ENCODE measurements around the gene PIK3R4. TPM values are rescaled to one million over a fixed set of nuclear protein-coding genes. Genes with fewer than 3 reads are reported as not detected.

The PIK3R4 gene
- polyA plus RNA-seq, 3 donors from 2014 or later = 8.3 to 26.3 (median 26.0) TPM

- H3K27ac Mint-ChIP-seq = no peak overlapping the region
- no peak overlapping the region for H3K4me3 Mint-ChIP-seq
These were observed 86.7 kb downstream of the PIK3R4 start for GRCh38 chr3:130659911-130660310.

GRCh38 chr3:130658678-130659077 is 88.0 kb downstream of the PIK3R4 start:
- Mint-ChIP-seq H3K4me1 (no peaks in the 10 kb centered on the region), H3K36me3 (peaks cover 4 to 12% (median 8%) of the 10 kb centered on the region in 3 donors), H3K27ac (no peak overlapping the region), H3K4me3 (no peak overlapping the region), H3K27me3 (ENCODE audit: low read depth in 3 of 3) (no peaks in the 10 kb centered on the region), H3K9me3 (no peaks in the 10 kb centered on the region)
- DNase-seq = no peak

More at GRCh38 chr3:130659911-130660310, 86.7 kb downstream of the PIK3R4 start:
- H3K9me3 Mint-ChIP-seq = no peaks in the 10 kb centered on the region
- H3K4me1 Mint-ChIP-seq = peaks cover 0 to 1% of the 10 kb centered on the region in 2 donors
- no peak for DNase-seq
- peaks cover 4 to 9% (median 8%) of the 10 kb centered on the region in 3 donors for H3K36me3 Mint-ChIP-seq
- no peaks in the 10 kb centered on the region for H3K27me3 Mint-ChIP-seq (ENCODE audit: low read depth in 3 of 3)

- no peak for DNase-seq
- no peaks in the 10 kb centered on the region for H3K27me3 Mint-ChIP-seq (ENCODE audit: low read depth in 3 of 3)
- no peaks in the 10 kb centered on the region for H3K9me3 Mint-ChIP-seq
- H3K4me3 Mint-ChIP-seq = no peak overlapping the region
- peaks cover 0 to 6% (median 3%) of the 10 kb centered on the region in 3 donors for H3K36me3 Mint-ChIP-seq
- no peaks in the 10 kb centered on the region for H3K4me1 Mint-ChIP-seq
- H3K27ac Mint-ChIP-seq = no peak overlapping the region
These were observed 90.0 kb downstream of the PIK3R4 start for GRCh38 chr3:130656627-130657026.

GRCh38 chr3:130654921-130655320 is 91.7 kb downstream of the PIK3R4 start:
- DNase-seq = no peak
- Mint-ChIP-seq H3K4me1 (no peaks in the 10 kb centered on the region), H3K4me3 (no peak overlapping the region), H3K27me3 (ENCODE audit: low read depth in 3 of 3) (no peaks in the 10 kb centered on the region), H3K27ac (no peak overlapping the region), H3K36me3 (peaks cover 0 to 4% (median 3%) of the 10 kb centered on the region in 3 donors), H3K9me3 (no peaks in the 10 kb centered on the region)

- Mint-ChIP-seq H3K36me3 (peaks cover 0 to 4% (median 3%) of the 10 kb centered on the region in 3 donors), H3K27ac (no peak overlapping the region)
These were observed 92.5 kb downstream of the PIK3R4 start for GRCh38 chr3:130654091-130654490.

GRCh38 chr3:130649061-130649654 is 97.5 kb downstream of the PIK3R4 start:
- Mint-ChIP-seq H3K27me3 (ENCODE audit: low read depth in 3 of 3) (peaks cover 0 to 7% (median 2%) of the 10 kb centered on the region in 3 donors), H3K4me3 (no peak overlapping the region), H3K36me3 (no peaks in the 10 kb centered on the region), H3K4me1 (no peaks in the 10 kb centered on the region), H3K9me3 (no peaks in the 10 kb centered on the region), H3K27ac (no peak overlapping the region)
- no peak for DNase-seq

More at GRCh38 chr3:130654091-130654490, 92.5 kb downstream of the PIK3R4 start:
- H3K9me3 Mint-ChIP-seq = no peaks in the 10 kb centered on the region
- H3K4me3 Mint-ChIP-seq = no peak overlapping the region
- no peaks in the 10 kb centered on the region for H3K27me3 Mint-ChIP-seq (ENCODE audit: low read depth in 3 of 3)
- DNase-seq = no peak
- H3K4me1 Mint-ChIP-seq = no peaks in the 10 kb centered on the region

GRCh38 chr3:130648293-130648692 is 98.3 kb downstream of the PIK3R4 start:
- DNase-seq = no peak
- Mint-ChIP-seq H3K4me1 (no peaks in the 10 kb centered on the region), H3K36me3 (no peaks in the 10 kb centered on the region), H3K9me3 (no peaks in the 10 kb centered on the region), H3K4me3 (no peak overlapping the region), H3K27me3 (ENCODE audit: low read depth in 3 of 3) (peaks cover 0 to 7% (median 2%) of the 10 kb centered on the region in 3 donors), H3K27ac (no peak overlapping the region)

- no peaks in the 10 kb centered on the region for H3K9me3 Mint-ChIP-seq
These were observed 101.4 kb downstream of the PIK3R4 start for GRCh38 chr3:130645261-130645660.

GRCh38 chr3:130644628-130645253 is 101.9 kb downstream of the PIK3R4 start:
- H3K4me1 Mint-ChIP-seq = no peaks in the 10 kb centered on the region
- peaks cover 0 to 15% (median 5%) of the 10 kb centered on the region in 3 donors for H3K27me3 Mint-ChIP-seq (ENCODE audit: low read depth in 3 of 3)
- H3K4me3 Mint-ChIP-seq = no peak overlapping the region
- H3K36me3 Mint-ChIP-seq = no peaks in the 10 kb centered on the region
- no peak for DNase-seq
- H3K9me3 Mint-ChIP-seq = no peaks in the 10 kb centered on the region
- no peak overlapping the region for H3K27ac Mint-ChIP-seq

More at GRCh38 chr3:130645261-130645660, 101.4 kb downstream of the PIK3R4 start:
- Mint-ChIP-seq H3K4me1 (no peaks in the 10 kb centered on the region), H3K36me3 (no peaks in the 10 kb centered on the region), H3K27me3 (ENCODE audit: low read depth in 3 of 3) (peaks cover 0 to 10% (median 5%) of the 10 kb centered on the region in 3 donors), H3K27ac (no peak overlapping the region), H3K4me3 (no peak overlapping the region)
- DNase-seq = no peak

- peaks cover 0 to 3% (median 0%) of the 10 kb centered on the region in 6 donors for H3K9me3 Mint-ChIP-seq
- H3K27ac Mint-ChIP-seq = no peak overlapping the region
- H3K36me3 Mint-ChIP-seq = no peaks in the 10 kb centered on the region
- no peaks in the 10 kb centered on the region for H3K4me1 Mint-ChIP-seq
- DNase-seq = no peak
- H3K4me3 Mint-ChIP-seq = no peak overlapping the region
- H3K27me3 Mint-ChIP-seq (ENCODE audit: low read depth in 3 of 3) = peaks cover 0 to 10% (median 3%) of the 10 kb centered on the region in 3 donors
These were observed 106.6 kb downstream of the PIK3R4 start for GRCh38 chr3:130640027-130640426.

GRCh38 chr3:130636480-130637234 is 110.0 kb downstream of the PIK3R4 start:
- H3K27me3 Mint-ChIP-seq (ENCODE audit: low read depth in 3 of 3) = peaks cover 0 to 7% (median 1%) of the 10 kb centered on the region in 3 donors
- no peak overlapping the region for H3K27ac Mint-ChIP-seq
- H3K9me3 Mint-ChIP-seq = peaks cover 0 to 3% (median 0%) of the 10 kb centered on the region in 6 donors
- H3K36me3 Mint-ChIP-seq = no peaks in the 10 kb centered on the region
- no peaks in the 10 kb centered on the region for H3K4me1 Mint-ChIP-seq
- H3K4me3 Mint-ChIP-seq = no peak overlapping the region
- DNase-seq = no peak

GRCh38 chr3:130635978-130636377 is 110.7 kb downstream of the PIK3R4 start:
- no peak for DNase-seq
- H3K27me3 Mint-ChIP-seq (ENCODE audit: low read depth in 3 of 3) = peaks cover 0 to 7% (median 1%) of the 10 kb centered on the region in 3 donors
- H3K9me3 Mint-ChIP-seq = peaks cover 0 to 3% (median 0%) of the 10 kb centered on the region in 6 donors
- no peaks in the 10 kb centered on the region for H3K36me3 Mint-ChIP-seq
- H3K4me1 Mint-ChIP-seq = no peaks in the 10 kb centered on the region
- H3K27ac Mint-ChIP-seq = no peak overlapping the region
- H3K4me3 Mint-ChIP-seq = no peak overlapping the region

GRCh38 chr3:130635285-130635684 is 111.3 kb downstream of the PIK3R4 start:
- Mint-ChIP-seq H3K36me3 (no peaks in the 10 kb centered on the region), H3K4me1 (no peaks in the 10 kb centered on the region), H3K27me3 (ENCODE audit: low read depth in 3 of 3) (peaks cover 0 to 7% (median 1%) of the 10 kb centered on the region in 3 donors), H3K9me3 (peaks cover 0 to 3% (median 0%) of the 10 kb centered on the region in 6 donors), H3K4me3 (no peak overlapping the region), H3K27ac (no peak overlapping the region)
- no peak for DNase-seq

All from immature natural killer cell (primary cell).